Erythroblast (primary cell): ENCODE data around the gene NLRP5.

Experiments used
- GATA1 ChIP-seq: IDR thresholded peaks from 2 replicates; pipeline ENCODE4 v1.6.1; 2011; ENCODE audit warnings: low read depth, mild to moderate bottlenecking, control low read depth, low read length, moderate library complexity
- POLR2A ChIP-seq: IDR thresholded peaks from 2 replicates; pipeline ENCODE4 v1.6.1; 2011; ENCODE audit warnings: mild to moderate bottlenecking, low read length

- TF ChIP-seq POLR2A (no peak), GATA1 (no peak)
These were observed 114.5 kb downstream of the NLRP5 start for GRCh38 chr19:56101095-56101494.
